Right lobe of liver (tissue), 6 donors: ENCODE results near the gene CDK14. TPM values are rescaled to one million over a fixed set of nuclear protein-coding genes. Genes with fewer than 3 reads are reported as not detected.

Experiments
- ATAC-seq, 4 donors: fragments of 200-7000 bp; cut with Tn5 transposase; one replicate each; pipeline ENCODE4 v1.9.1; 2020; ENCODE audit warnings: mild to moderate bottlenecking in 4 of 4, moderate library complexity in 4 of 4
- DNase-seq, 3 donors: peaks; one replicate each; pipeline ENCODE4 v3.0.0-alpha.2; 2020
- H3K27ac ChIP-seq, 3 donors: fragments of 200-600 bp; one replicate each; pipeline ENCODE4 v1.8.0; 2022
- H3K27me3 ChIP-seq, 2 donors: fragments of 200-600 bp; one replicate each; pipeline ENCODE4 v1.8.0; 2022
- H3K36me3 ChIP-seq, 4 donors: fragments of 200-600 bp; sonication (generic) in 1 of 4; one replicate each; pipeline versions ENCODE4 v1.5.1 to v1.8.0; 2017 to 2022; ENCODE audit warnings: control low read depth in 1 of 4
- H3K4me1 ChIP-seq, 4 donors: fragments of 200-600 bp; sonication (generic) in 1 of 4; one replicate each; pipeline versions ENCODE4 v1.5.1 to v1.8.0; 2017 to 2022; ENCODE audit warnings: control low read depth in 1 of 4
- H3K4me3 ChIP-seq, 3 donors: fragments of 200-600 bp; one replicate each; pipeline ENCODE4 v1.8.0; 2022
- H3K9me3 ChIP-seq, 4 donors: fragments of 200-600 bp; sonication (generic) in 1 of 4; one replicate each; pipeline versions ENCODE4 v1.5.1 to v1.8.0; 2017 to 2022; ENCODE audit warnings: control low read depth in 1 of 4
- POLR2A ChIP-seq: fragments of 450-650 bp; IDR thresholded peaks from one replicate; pipeline ENCODE4 v1.6.1; 2017; ENCODE audit warnings: antibody characterized with exemption, mild to moderate bottlenecking
- WGBS: methylation state at CpG from one replicate; pipeline ENCODE4 v1.1.6; 2018; ENCODE audit warnings: low coverage, low lambda C conversion rate; ENCODE audit not compliant: insufficient coverage; ENCODE audit errors: missing lambda C conversion rate; 5-methylcytosine and 5-hydroxymethylcytosine counted together
- intact Hi-C, 2 donors: fragments of 100-400 bp; cut with DNase I; formaldehyde crosslinking; loops; one replicate each; pipeline versions ENCODE4 v1.11.2 to v1.14.1; 2022
- total RNA-seq, 6 experiments: library from RNA; depleted of rRNA in 2 of 6; stranded (reverse); fragments of >200 nt in 2 of 6; fragmentation: NEBNext Ultra II Directional in 3 of 6; extraction: Animal tissue kit (Norgen Biotek cat#: 25700) in 3 of 6; gene quantifications; one replicate each; pipeline versions ENCODE4 v1.1.0 to v1.2.4, GENCODE V29; 2016 to 2023
- TF ChIP-seq, protein P1 (sequence below), 4 donors: fragments of 200-600 bp in 3 of 4; fragments of 450-650 bp in 1 of 4; IDR thresholded peaks; one replicate each; pipeline versions ENCODE4 v1.5.1 to v1.8.0; 2016 to 2022; ENCODE audit warnings: antibody characterized with exemption in 4 of 4, mild to moderate bottlenecking in 2 of 4
- donor health status: DM: no; HTN: yes; CAD: no.
- donor health status: DM: no; HTN: no; CAD: no.
- donor health status: DM: no; HTN: no; CAD: no.
- donor health status: DM: no; HTN: yes; CAD: no.
- donor health status: DM: no; HTN: yes; CAD: no.

CDK14 gene
- total RNA-seq, 6 experiments from 2014 or later, result 12.6 to 28.7 (median 17.9) TPM

DNA sequence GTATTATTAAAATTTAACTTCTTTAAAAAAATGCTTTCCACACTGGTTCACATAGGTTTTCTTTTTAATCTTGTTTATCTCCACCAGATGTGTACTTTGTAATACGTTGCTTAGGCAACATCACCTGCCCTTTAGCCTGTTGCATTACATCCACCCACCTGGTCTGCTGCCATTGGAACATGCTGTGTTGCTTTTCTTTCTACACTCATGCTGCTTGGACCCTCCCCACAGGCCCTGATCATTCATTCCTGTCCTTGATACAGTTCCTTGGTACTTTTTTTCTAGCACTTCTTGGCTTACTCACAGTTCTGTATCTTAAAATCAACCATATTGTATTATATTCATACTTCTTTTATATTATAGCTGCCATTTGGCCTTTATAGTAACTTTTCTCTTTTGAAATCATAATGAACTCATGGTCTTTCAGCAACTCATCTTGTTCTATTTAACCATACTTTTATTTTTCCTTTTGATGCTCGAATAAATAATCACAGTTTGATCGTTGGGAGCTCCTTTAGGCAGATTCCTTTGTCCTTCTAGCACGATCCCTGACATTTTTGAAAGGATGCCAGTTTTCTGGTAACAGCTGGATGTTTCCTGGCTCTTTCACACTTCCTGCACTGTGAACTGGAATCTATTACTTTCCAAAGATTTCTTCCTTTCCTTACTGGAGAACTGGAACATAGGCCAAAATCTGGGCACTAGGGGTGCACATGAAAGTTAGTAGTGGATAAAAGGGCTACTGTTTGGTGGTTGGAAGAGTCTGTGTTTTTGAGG, 125.1 kb downstream of the CDK14 start:
- ATAC-seq (peak; percentile 76 to 94 (median 92)), DNase-seq (peak; percentile 65 to 92 (median 80))
- 8% methylated on average over 4 of the region's 4 CpGs for WGBS
- peaks cover 0 to 72% (median 27%) of the 10 kb centered on the region in 4 donors for H3K4me1 ChIP-seq
- H3K27me3 ChIP-seq, result no peaks in the 10 kb centered on the region
- no peak overlapping the region for H3K4me3 ChIP-seq
- intact Hi-C loops, result no loop called here
- no peak for TF ChIP-seq POLR2A
- TF ChIP-seq, protein P1, sequence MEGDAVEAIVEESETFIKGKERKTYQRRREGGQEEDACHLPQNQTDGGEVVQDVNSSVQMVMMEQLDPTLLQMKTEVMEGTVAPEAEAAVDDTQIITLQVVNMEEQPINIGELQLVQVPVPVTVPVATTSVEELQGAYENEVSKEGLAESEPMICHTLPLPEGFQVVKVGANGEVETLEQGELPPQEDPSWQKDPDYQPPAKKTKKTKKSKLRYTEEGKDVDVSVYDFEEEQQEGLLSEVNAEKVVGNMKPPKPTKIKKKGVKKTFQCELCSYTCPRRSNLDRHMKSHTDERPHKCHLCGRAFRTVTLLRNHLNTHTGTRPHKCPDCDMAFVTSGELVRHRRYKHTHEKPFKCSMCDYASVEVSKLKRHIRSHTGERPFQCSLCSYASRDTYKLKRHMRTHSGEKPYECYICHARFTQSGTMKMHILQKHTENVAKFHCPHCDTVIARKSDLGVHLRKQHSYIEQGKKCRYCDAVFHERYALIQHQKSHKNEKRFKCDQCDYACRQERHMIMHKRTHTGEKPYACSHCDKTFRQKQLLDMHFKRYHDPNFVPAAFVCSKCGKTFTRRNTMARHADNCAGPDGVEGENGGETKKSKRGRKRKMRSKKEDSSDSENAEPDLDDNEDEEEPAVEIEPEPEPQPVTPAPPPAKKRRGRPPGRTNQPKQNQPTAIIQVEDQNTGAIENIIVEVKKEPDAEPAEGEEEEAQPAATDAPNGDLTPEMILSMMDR (IDR thresholded peaks at IDR 0.05), result no peak
- H3K27ac ChIP-seq, result peak overlapping the region; percentile 58 to 91 (median 84)
- no peaks in the 10 kb centered on the region for H3K9me3 ChIP-seq
- no peaks in the 10 kb centered on the region for H3K36me3 ChIP-seq

DNA sequence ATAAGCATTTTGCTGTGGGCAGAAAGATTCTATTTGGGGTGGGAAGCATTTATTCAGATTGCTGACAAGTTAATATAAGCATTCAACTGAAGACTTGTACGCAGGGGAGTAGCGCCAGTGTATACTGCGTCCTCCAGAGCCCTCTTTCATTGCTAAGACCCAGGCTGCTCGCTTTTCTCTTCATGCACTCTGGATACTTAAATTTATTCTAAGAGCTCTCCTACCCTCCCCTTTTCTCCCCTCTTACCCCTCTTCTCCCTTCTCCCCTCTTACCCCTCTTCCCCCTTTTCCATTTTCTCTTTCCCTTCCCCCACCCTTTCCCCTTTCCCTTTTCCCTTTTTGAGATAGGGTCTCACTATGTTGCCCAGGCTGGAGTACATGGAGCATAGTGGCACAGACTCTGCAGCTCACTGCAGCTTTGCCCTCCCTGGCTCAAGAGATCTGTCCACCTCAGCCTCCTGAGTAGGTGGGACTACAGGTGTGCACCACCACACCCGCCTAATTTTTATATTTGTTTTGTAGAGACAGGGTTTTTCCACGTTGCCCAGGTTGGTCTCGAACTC, 125.8 kb downstream of the CDK14 start:
- H3K4me1 ChIP-seq, result peaks cover 0 to 75% (median 30%) of the 10 kb centered on the region in 4 donors
- no peak for TF ChIP-seq POLR2A
- TF ChIP-seq, protein P1 (IDR thresholded peaks at IDR 0.05), result no peak
- no peak for ATAC-seq
- no peak for DNase-seq
- H3K9me3 ChIP-seq, result no peaks in the 10 kb centered on the region
- no peaks in the 10 kb centered on the region for H3K36me3 ChIP-seq
- intact Hi-C loops, result no loop called here
- no peaks in the 10 kb centered on the region for H3K27me3 ChIP-seq
- 88% methylated on average over 5 of the region's 7 CpGs for WGBS
- peak overlapping the region; percentile 58 to 91 (median 84) for H3K27ac ChIP-seq
- no peak overlapping the region for H3K4me3 ChIP-seq

DNA sequence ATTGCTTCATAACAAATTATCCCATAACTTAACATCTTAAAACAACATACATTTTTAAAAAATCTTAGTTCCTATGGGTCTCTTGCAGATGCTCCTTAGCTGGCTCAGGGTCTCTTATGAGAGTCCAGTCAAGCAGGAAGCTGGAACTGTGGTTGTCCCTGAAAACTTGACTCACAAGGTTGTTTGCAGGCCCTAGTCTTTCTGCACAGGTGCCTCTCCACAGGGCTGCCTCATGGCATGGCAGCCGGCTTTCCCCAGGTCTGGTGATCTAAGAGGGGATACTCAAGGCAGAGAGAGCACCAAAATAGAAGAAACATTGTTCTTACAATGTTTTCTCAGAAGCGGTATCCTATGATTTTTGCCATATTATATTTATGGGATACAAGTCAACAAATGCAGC, 127.1 kb downstream of the CDK14 start:
- intact Hi-C loops, result no loop called here
- 86% methylated on average over 2 of the region's 2 CpGs for WGBS
- Histone ChIP-seq H3K36me3 (no peaks in the 10 kb centered on the region), H3K27ac (peak overlapping the region in 2 of 3 donors; percentile 0 to 84), H3K27me3 (no peaks in the 10 kb centered on the region), H3K4me1 (peaks cover 0 to 75% (median 29%) of the 10 kb centered on the region in 4 donors), H3K9me3 (no peaks in the 10 kb centered on the region), H3K4me3 (no peak overlapping the region)
- DNase-seq (no peak), ATAC-seq (no peak)
- TF ChIP-seq, protein P1 (IDR thresholded peaks at IDR 0.05), result no peak
- TF ChIP-seq POLR2A, result no peak

DNA sequence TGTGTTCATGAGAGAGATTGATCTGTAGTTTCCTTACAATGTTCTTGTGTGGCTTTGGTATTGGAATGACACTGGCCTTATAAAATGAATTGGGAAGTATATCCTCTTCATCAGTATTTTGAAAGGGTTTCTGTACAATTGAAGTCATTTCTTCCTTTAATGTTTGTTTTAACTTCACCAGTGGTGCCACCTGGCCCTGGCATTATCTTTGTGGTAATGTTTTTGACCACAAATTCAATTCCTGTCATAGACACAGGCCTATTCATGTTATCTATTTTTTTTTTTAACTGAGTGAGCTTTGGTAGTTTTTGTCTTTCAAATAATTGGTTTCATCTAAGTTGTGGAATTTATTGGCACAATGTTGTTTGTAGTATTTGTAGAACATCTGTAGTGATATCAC, 127.7 kb downstream of the CDK14 start:
- no peak for DNase-seq
- Histone ChIP-seq H3K4me3 (no peak overlapping the region), H3K27me3 (no peaks in the 10 kb centered on the region), H3K4me1 (peaks cover 0 to 69% (median 26%) of the 10 kb centered on the region in 4 donors), H3K27ac (peak overlapping the region in 2 of 3 donors; percentile 0 to 29), H3K9me3 (no peaks in the 10 kb centered on the region), H3K36me3 (no peaks in the 10 kb centered on the region)
- intact Hi-C loops, result no loop called here
- ATAC-seq, result no peak
- TF ChIP-seq, protein P1 (IDR thresholded peaks at IDR 0.05), result no peak
- no peak for TF ChIP-seq POLR2A
